ENCODE results near the gene TANC1. TPM values are rescaled to one million over a fixed set of nuclear protein-coding genes. Genes with fewer than 3 reads are reported as not detected.
A peak's percentile ranks its signal among the peaks of the same experiment; 100 is the strongest.

TANC1 gene
- polyA plus RNA-seq, 1 donor = 22.6 TPM

- no peak for DNase-seq
- no peaks in the 10 kb centered on the region for H3K9me3 ChIP-seq (ENCODE audit: control insufficient read depth, low read depth, low read length)
- H3K4me3 ChIP-seq (ENCODE audit: low read length) = no peak overlapping the region
- no peak overlapping the region for H3K27ac ChIP-seq (ENCODE audit: low read length)
- H3K27me3 ChIP-seq (ENCODE audit: control insufficient read depth, insufficient read depth, low read length) = no peaks in the 10 kb centered on the region
- no CpG with 5 or more reads among the region's 3 CpGs for WGBS (ENCODE audit: insufficient coverage, low lambda C conversion rate)
- no peaks in the 10 kb centered on the region for H3K36me3 ChIP-seq (ENCODE audit: control insufficient read depth, insufficient read depth, low read length)
- peaks cover 24% of the 10 kb centered on the region for H3K4me1 ChIP-seq (ENCODE audit: control insufficient read depth, insufficient read depth, low read length)
These were observed 179.2 kb downstream of the TANC1 start for GRCh38 chr2:159147690-159148089.

DNA sequence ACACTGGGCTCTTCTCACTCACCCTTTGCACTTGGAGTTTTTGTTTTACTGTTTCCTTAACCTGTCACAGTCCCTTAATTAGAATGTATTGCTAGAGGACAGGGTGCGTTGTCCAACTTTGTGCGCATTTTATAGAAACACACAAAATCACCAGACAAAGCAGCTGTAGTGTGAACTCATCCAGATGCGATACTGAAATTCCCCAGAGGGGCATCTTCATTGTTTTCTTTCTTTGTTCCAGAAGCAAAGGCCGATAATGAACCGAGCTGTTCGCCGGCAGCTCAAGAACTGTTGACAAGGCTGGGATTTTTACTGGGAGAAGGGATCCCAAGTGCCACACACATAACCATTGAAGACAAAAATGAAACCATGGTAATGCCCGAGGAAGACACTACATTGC is 180.5 kb downstream of the TANC1 start:
- no peaks in the 10 kb centered on the region for H3K9me3 ChIP-seq (ENCODE audit: control insufficient read depth, low read depth, low read length)
- H3K27ac ChIP-seq (ENCODE audit: low read length) = no peak overlapping the region
- no peaks in the 10 kb centered on the region for H3K27me3 ChIP-seq (ENCODE audit: control insufficient read depth, insufficient read depth, low read length)
- H3K36me3 ChIP-seq (ENCODE audit: control insufficient read depth, insufficient read depth, low read length) = peaks cover 2% of the 10 kb centered on the region
- DNase-seq = no peak
- peaks cover 36% of the 10 kb centered on the region for H3K4me1 ChIP-seq (ENCODE audit: control insufficient read depth, insufficient read depth, low read length)
- H3K4me3 ChIP-seq (ENCODE audit: low read length) = no peak overlapping the region
- WGBS (ENCODE audit: insufficient coverage, low lambda C conversion rate) = 100% methylated on average over 1 of the region's 8 CpGs

DNA sequence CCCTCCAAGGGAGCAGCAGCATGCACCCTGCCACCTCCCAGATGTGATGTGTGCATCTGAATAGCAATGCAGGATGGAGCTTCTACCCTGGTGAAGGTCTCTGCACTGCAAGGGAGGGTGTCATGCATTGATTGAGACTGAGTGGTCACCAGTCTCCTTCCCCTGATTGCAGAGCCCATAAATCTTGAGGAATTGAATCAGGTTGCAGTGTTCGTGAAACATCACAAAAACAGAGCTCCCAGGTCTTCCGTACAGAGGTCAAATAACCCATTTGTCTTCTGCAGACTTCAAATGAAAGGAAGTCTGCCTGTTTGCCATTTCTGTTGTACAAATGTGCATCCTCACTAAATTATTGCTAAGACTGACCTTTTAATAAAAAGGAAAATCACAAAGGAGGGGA is 181.3 kb downstream of the TANC1 start:
- Histone ChIP-seq H3K4me1 (ENCODE audit: control insufficient read depth, insufficient read depth, low read length) (peaks cover 37% of the 10 kb centered on the region), H3K9me3 (ENCODE audit: control insufficient read depth, low read depth, low read length) (no peaks in the 10 kb centered on the region), H3K4me3 (ENCODE audit: low read length) (no peak overlapping the region), H3K27ac (ENCODE audit: low read length) (no peak overlapping the region), H3K36me3 (ENCODE audit: control insufficient read depth, insufficient read depth, low read length) (peaks cover 2% of the 10 kb centered on the region), H3K27me3 (ENCODE audit: control insufficient read depth, insufficient read depth, low read length) (no peaks in the 10 kb centered on the region)
- WGBS (ENCODE audit: insufficient coverage, low lambda C conversion rate) = no CpG with 5 or more reads among the region's 2 CpGs
- no peak for DNase-seq

- no peak overlapping the region for H3K27ac ChIP-seq (ENCODE audit: low read length)
- H3K4me3 ChIP-seq (ENCODE audit: low read length) = no peak overlapping the region
- no peaks in the 10 kb centered on the region for H3K9me3 ChIP-seq (ENCODE audit: control insufficient read depth, low read depth, low read length)
- H3K27me3 ChIP-seq (ENCODE audit: control insufficient read depth, insufficient read depth, low read length) = no peaks in the 10 kb centered on the region
- peaks cover 40% of the 10 kb centered on the region for H3K4me1 ChIP-seq (ENCODE audit: control insufficient read depth, insufficient read depth, low read length)
- no CpG with 5 or more reads among the region's 8 CpGs for WGBS (ENCODE audit: insufficient coverage, low lambda C conversion rate)
- no peak for DNase-seq
- peaks cover 2% of the 10 kb centered on the region for H3K36me3 ChIP-seq (ENCODE audit: control insufficient read depth, insufficient read depth, low read length)
These were observed 181.9 kb downstream of the TANC1 start for GRCh38 chr2:159150280-159150746.

DNA sequence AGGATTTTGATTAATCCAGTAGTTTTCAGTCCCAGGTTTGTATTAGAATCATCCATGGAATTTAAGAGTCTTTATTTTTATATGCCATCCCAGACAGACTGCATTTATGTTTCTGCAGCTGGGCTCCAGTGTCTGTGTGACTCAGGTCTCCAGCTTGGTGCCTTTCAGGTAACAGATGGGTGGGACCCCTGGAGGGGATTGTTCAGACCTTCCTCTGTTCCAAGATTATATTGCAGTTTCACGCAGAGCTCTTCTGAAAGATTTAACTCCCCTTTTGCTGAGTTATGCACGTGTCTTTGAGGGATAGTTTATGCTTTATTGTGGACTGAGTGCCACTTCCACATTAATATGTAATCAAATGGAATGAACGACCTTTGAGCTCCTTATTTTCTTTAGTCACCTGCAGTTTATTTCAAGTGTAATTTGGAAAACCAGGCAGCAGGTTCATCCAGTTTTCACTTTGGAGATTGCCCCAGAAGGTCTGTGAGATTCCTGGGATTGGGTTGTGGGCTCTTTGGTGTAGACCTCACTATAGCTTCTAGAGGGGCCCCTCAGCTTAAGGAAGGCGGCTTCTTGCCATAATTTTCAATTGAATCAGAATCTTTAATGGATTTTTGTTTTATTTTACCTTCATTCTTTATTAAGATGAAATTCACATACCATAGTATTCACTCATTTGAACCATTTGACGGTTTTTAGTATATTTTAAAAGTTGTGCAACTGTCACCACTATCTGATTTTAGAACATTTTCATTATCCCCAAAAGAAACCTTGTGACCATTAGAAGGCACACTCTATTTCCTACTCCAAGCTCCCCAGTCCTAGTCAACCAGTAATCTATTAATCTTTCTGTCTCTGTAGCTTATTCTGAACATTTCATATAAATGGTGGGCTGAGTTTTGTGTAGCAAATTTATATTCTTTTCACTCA is 183.0 kb downstream of the TANC1 start:
- Histone ChIP-seq H3K27ac (ENCODE audit: low read length) (peak overlapping the region; percentile 6), H3K4me3 (ENCODE audit: low read length) (no peak overlapping the region), H3K4me1 (ENCODE audit: control insufficient read depth, insufficient read depth, low read length) (peaks cover 48% of the 10 kb centered on the region), H3K9me3 (ENCODE audit: control insufficient read depth, low read depth, low read length) (no peaks in the 10 kb centered on the region), H3K27me3 (ENCODE audit: control insufficient read depth, insufficient read depth, low read length) (no peaks in the 10 kb centered on the region), H3K36me3 (ENCODE audit: control insufficient read depth, insufficient read depth, low read length) (peaks cover 2% of the 10 kb centered on the region)
- peak; percentile 56 to 83 for DNase-seq
- WGBS (ENCODE audit: insufficient coverage, low lambda C conversion rate) = 71% methylated on average over 1 of the region's 5 CpGs

DNA sequence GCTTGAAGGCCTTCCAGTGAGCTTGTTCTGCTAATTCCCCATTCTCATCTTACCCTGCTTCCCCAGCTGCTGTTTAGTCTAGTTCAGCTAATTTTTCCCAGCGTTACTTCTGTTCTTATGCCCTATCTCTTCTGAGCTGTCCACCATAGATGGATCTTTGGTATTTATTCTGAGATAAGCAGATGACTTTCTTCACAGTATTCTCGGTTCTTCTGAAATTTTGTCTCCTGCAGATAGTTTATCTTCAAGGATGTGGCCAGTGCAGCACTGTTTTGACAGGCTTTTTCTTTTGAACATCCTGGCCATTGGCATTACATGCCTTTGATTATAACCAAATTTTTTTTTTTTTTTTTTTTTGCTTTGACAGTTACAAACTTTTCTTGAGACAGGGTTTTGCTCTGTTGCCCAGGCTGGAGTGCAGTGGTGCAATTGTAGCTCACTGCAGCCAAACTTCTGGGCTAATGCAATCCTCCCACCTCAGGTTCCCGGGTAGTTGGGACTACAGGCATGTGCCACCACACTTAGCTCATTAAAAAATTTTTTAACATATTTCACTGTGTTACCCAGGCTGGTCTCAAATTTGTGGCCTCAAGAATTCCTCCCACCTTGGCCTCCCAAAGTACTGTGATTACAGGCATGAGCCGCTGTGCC is 183.8 kb downstream of the TANC1 start:
- H3K9me3 ChIP-seq (ENCODE audit: control insufficient read depth, low read depth, low read length) = no peaks in the 10 kb centered on the region
- 17% methylated on average over 1 of the region's 4 CpGs for WGBS (ENCODE audit: insufficient coverage, low lambda C conversion rate)

DNA sequence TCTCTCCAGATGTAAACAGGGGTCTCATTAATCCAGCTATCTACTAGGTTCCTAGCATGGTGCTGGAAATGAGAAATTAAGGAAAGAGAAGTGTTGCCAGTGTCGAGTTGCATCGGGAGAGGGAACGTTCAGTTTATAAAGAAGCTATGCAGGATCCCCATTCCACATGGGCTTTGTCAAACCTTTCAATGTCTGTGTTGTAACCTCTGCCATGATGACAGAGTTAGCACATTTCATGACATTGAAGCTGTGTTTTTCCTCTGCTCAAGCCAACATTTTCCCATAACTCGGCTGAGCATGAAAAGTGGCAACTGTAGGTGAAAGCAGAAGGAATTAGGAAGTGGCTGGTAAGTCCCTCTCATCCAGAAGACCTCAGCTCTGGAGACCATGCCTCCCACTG is 184.6 kb downstream of the TANC1 start:
- no peaks in the 10 kb centered on the region for H3K9me3 ChIP-seq (ENCODE audit: control insufficient read depth, low read depth, low read length)
- DNase-seq = no peak
- H3K36me3 ChIP-seq (ENCODE audit: control insufficient read depth, insufficient read depth, low read length) = peaks cover 2% of the 10 kb centered on the region
- H3K27me3 ChIP-seq (ENCODE audit: control insufficient read depth, insufficient read depth, low read length) = no peaks in the 10 kb centered on the region
- H3K4me1 ChIP-seq (ENCODE audit: control insufficient read depth, insufficient read depth, low read length) = peaks cover 53% of the 10 kb centered on the region
- no peak overlapping the region for H3K4me3 ChIP-seq (ENCODE audit: low read length)
- H3K27ac ChIP-seq (ENCODE audit: low read length) = no peak overlapping the region
- WGBS (ENCODE audit: insufficient coverage, low lambda C conversion rate) = no CpG with 5 or more reads among the region's 4 CpGs

More for the DNA sequence above, 183.8 kb downstream of the TANC1 start:
- no peak for DNase-seq
- Histone ChIP-seq H3K4me1 (ENCODE audit: control insufficient read depth, insufficient read depth, low read length) (peaks cover 52% of the 10 kb centered on the region), H3K4me3 (ENCODE audit: low read length) (no peak overlapping the region), H3K27me3 (ENCODE audit: control insufficient read depth, insufficient read depth, low read length) (no peaks in the 10 kb centered on the region), H3K27ac (ENCODE audit: low read length) (no peak overlapping the region), H3K36me3 (ENCODE audit: control insufficient read depth, insufficient read depth, low read length) (peaks cover 2% of the 10 kb centered on the region)

- no CpG with 5 or more reads among the region's 4 CpGs for WGBS (ENCODE audit: insufficient coverage, low lambda C conversion rate)
- Histone ChIP-seq H3K4me1 (ENCODE audit: control insufficient read depth, insufficient read depth, low read length) (peaks cover 53% of the 10 kb centered on the region), H3K27ac (ENCODE audit: low read length) (no peak overlapping the region), H3K9me3 (ENCODE audit: control insufficient read depth, low read depth, low read length) (no peaks in the 10 kb centered on the region), H3K27me3 (ENCODE audit: control insufficient read depth, insufficient read depth, low read length) (no peaks in the 10 kb centered on the region), H3K36me3 (ENCODE audit: control insufficient read depth, insufficient read depth, low read length) (peaks cover 2% of the 10 kb centered on the region), H3K4me3 (ENCODE audit: low read length) (no peak overlapping the region)
- DNase-seq = no peak
These were observed 185.0 kb downstream of the TANC1 start for GRCh38 chr2:159153463-159153862.

DNA sequence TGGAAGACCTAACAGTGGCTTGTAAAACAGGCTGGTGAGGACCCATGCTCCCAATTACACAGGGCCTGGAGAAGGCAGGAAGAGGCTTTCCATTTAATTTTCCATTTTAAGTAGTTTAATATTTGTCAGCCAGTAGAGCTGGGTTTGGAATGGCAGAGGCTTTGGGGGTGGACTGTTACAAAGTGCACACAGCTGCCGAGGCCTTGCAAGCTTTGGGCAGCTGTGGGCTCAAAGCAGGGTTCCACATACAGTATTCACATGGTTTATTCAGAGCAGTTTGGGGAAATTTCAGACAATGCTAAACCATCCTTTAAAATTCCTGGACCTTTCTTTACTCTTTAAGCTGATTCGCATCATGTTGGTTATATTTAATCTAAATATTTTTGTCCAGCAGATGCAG is 185.5 kb downstream of the TANC1 start:
- H3K4me1 ChIP-seq (ENCODE audit: control insufficient read depth, insufficient read depth, low read length) = peaks cover 53% of the 10 kb centered on the region
- 100% methylated on average over 1 of the region's 2 CpGs for WGBS (ENCODE audit: insufficient coverage, low lambda C conversion rate)
- no peak for DNase-seq

DNA sequence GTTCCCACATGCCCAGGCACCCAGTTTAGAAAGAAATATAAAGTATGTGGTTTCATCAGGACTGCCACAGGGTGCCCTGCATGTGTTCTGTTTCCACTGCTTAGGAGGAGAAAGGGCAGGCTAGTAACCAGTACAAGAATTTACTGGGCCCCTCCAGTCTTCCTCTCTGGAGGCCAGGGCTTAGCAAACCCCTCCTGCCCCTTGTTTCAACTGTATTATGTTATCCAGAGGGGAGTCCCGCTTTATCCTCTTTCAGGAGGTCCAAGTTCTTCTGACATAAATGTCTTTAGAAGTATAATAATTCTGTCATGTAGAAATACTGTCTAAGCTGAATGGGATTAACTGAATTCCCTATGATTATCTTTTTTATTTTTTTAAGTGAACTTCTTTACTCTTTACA is 185.9 kb downstream of the TANC1 start:
- Histone ChIP-seq H3K9me3 (ENCODE audit: control insufficient read depth, low read depth, low read length) (no peaks in the 10 kb centered on the region), H3K27ac (ENCODE audit: low read length) (no peak overlapping the region), H3K4me3 (ENCODE audit: low read length) (no peak overlapping the region), H3K27me3 (ENCODE audit: control insufficient read depth, insufficient read depth, low read length) (no peaks in the 10 kb centered on the region), H3K36me3 (ENCODE audit: control insufficient read depth, insufficient read depth, low read length) (peaks cover 2% of the 10 kb centered on the region), H3K4me1 (ENCODE audit: control insufficient read depth, insufficient read depth, low read length) (peaks cover 53% of the 10 kb centered on the region)
- WGBS (ENCODE audit: insufficient coverage, low lambda C conversion rate) = no CpG with 5 or more reads among the region's 1 CpG
- no peak for DNase-seq

More for the DNA sequence above, 185.5 kb downstream of the TANC1 start:
- no peak overlapping the region for H3K4me3 ChIP-seq (ENCODE audit: low read length)
- H3K9me3 ChIP-seq (ENCODE audit: control insufficient read depth, low read depth, low read length) = no peaks in the 10 kb centered on the region
- H3K27ac ChIP-seq (ENCODE audit: low read length) = no peak overlapping the region
- H3K27me3 ChIP-seq (ENCODE audit: control insufficient read depth, insufficient read depth, low read length) = no peaks in the 10 kb centered on the region
- H3K36me3 ChIP-seq (ENCODE audit: control insufficient read depth, insufficient read depth, low read length) = peaks cover 2% of the 10 kb centered on the region
